KOPT-K1 (cell line): ENCODE measurements around the gene DLK1.

Experiments
- H3K27ac ChIP-seq: fragments of 200-600 bp; sonication (generic); 2 replicates; pipeline ENCODE4 v1.5.1; 2016; ENCODE audit warnings: antibody characterized with exemption, mild to moderate bottlenecking, low read depth, low read length; ENCODE audit not compliant: poor library complexity, severe bottlenecking
- H3K36me3 ChIP-seq: fragments of 200-600 bp; sonication (generic); 2 replicates; pipeline ENCODE4 v1.5.1; 2017; ENCODE audit warnings: antibody characterized with exemption, mild to moderate bottlenecking, low read length, moderate library complexity; ENCODE audit not compliant: insufficient read depth
- H3K9me3 ChIP-seq: fragments of 200-600 bp; sonication (generic); 2 replicates; pipeline ENCODE4 v1.5.1; 2017; ENCODE audit warnings: antibody characterized with exemption, low read length, mild to moderate bottlenecking; ENCODE audit not compliant: insufficient read depth, poor library complexity, severe bottlenecking

Gene DLK1

DNA sequence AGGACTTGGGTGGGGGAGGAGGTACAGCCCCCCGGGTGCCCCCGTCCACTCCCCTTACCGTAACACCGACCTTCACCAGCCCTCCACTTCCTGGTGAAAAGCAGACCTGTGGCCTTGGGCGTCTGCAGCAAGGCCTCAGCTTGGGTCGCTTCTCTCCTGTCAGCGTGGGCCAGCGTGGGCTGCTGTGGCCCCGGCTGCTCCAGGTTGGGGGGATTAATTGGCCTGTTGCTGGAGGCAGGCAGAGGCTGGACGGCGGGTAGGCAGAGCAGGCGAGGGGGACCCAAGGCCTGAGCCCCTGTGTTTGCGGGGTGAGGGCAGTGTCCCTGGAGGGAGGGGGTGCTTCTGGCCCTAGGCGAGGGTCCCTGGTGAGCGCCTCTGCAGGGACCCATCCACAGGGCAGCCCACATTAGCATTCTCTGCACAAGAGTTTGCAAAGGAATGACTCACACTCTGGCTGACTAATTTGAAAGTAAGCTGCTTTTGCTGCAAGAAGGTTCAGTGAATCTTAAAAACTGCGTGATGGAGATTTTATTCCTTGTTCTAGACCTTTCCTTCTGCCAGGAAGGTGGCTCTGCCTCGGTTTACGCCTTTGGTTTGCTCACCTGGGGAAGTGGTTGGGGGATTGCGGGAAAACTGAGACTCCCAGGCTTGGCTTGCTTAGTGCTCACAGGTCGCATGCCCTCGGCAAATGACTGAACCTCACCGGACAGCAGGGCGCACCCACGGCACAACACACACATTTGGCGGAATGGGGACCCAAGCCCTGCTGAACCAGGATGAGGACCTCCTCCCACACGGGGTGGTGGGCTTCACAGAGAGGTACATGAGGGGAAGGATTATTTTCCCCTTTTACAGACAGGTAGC lies 37.9 kb upstream of the DLK1 start:
- H3K36me3 ChIP-seq, result no peaks in the 10 kb centered on the region
- no peak overlapping the region for H3K27ac ChIP-seq
- no peaks in the 10 kb centered on the region for H3K9me3 ChIP-seq

DNA sequence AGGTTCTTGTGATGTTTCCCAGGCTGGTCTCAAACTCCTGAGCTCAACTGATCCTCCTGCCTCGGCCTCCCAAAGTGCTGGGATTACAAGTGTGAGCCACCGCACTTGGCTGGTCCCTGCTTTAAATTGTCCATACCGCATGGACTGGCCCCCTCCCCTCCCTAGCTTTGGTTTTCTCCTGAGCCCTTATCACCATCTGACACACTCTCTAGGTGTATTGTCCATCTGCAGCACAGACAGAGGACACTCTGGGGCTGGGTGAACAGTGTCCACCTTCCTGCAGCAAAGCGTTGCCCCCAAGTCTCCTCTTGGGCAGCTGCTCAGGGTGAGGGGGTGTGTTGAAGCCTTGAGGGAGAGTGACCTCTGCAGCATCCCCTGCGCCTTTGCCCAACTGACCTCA lies 36.0 kb upstream of the DLK1 start:
- H3K9me3 ChIP-seq, result no peaks in the 10 kb centered on the region
- H3K27ac ChIP-seq, result no peak overlapping the region
- H3K36me3 ChIP-seq, result no peaks in the 10 kb centered on the region

DNA sequence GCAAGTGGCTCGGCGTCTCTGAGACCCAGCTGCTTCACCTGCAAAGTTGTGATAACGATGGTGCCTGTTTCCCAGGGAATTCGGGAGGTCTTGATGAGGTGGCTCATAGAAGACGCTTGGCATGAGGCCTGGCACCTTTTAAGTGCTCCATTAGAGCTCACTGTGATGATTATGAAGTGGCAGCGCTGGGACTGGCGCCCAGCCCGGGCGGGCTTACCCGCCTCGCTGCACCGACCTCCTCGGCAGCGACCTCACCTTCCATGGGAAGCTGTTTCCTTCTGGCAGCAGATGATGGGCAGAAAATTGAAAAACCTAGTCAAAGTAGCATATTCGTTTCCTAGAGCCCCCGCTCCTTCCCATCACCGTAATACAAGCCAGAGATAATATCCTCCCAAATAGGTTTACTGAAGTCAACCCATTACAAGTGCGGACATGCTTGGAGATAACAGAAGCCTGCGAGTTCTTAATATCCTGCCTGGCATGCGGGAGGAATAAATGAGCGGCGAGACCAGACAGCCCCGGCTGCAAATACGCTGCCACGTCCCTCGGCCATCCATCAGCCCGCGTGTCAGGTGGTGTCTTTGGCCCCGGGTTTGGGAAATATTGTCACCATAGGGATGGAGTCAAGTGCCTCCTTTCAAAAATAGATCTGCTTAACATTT lies 35.2 kb upstream of the DLK1 start:
- Histone ChIP-seq H3K36me3 (no peaks in the 10 kb centered on the region), H3K27ac (no peak overlapping the region), H3K9me3 (no peaks in the 10 kb centered on the region)

DNA sequence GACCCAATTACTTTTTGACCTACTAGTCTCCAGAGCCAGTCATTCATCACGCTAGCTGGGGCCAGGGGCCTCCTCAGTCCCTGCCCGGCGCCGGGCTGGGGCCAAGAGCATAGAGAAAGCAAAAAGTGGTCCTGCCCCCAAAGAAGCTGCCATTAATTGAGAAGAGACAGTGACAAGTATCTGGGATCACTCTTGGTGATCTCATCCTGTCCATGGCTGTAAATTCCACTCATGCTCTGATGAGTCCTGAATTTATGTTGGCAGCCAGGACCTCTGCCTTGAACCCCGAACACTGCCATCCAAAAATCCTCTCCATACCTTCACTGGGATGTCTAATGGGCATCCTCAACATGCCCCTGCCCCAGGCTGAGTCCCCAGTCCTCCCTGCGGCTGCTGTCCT lies 34.4 kb upstream of the DLK1 start:
- Histone ChIP-seq H3K27ac (no peak overlapping the region), H3K36me3 (no peaks in the 10 kb centered on the region)

DNA sequence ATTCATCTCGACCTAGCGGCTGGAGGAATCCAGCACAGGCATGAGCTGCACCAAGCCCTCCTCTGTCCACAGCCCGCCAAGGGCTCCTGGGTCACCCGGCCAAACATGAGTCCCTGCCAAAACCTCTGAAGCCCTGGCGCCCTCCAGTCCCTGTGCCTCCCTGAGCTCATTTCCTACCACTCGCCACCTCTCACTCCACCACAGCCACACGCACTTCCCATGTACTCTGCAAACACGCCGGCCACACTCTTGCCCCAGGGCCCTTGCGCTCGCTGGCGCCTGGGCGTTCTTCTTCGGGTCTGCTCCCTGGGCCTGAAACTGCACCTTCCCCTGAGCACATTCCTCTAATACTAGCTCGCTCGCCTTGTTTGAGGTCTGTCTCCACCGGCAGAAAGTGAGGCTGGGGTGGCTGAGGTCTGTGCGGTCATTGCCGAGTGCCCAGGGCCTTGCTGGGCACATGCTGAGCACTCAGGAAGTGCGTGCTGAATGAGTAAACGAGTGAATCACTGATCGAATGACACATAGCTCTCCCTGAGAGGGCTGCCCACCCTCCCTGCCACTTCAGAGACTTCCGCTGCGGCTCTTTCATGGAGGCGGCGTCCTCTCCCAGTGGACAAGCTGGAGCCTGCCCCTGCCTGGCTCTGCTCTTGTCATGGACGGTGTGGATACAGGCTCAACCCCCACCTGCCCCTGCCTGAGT lies 33.7 kb upstream of the DLK1 start:
- Histone ChIP-seq H3K36me3 (no peaks in the 10 kb centered on the region), H3K27ac (no peak overlapping the region), H3K9me3 (no peaks in the 10 kb centered on the region)

More for the DNA sequence above, 34.4 kb upstream of the DLK1 start:
- no peaks in the 10 kb centered on the region for H3K9me3 ChIP-seq

DNA sequence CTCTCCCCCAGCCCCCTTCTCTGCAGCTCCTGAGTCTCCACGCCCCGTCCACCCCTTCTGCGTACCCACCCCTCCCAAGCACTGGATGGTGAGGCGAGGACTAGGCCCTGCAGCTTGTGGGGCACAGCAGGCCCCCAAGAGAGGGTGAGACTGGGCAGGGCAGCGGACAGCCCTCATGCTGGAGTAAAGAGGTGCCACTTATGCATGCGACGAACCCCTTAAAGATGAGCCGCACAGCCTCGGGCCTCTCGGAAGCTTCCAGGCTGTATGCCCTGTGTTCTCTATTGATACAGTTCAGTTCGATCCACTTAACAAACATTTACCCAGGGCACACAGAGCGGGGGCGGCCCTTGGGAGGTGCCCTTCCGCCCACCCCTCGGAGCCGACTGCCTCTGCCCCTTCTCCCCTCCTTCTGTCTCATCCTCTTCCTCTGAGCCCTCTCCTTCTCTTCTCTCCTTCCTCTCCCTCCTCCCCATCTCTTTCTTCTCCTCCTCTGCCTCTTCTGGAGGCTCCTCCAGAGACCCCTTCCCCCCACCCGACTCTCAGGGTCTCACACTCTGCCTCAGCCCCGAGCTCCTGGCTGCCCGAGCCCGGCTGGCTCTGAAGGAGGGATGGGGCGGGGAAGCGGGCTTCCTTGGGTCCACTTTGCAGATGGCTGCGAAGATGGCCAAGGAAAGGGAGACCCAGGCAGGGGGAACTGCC lies 32.7 kb upstream of the DLK1 start:
- no peaks in the 10 kb centered on the region for H3K36me3 ChIP-seq
- H3K9me3 ChIP-seq, result no peaks in the 10 kb centered on the region
- H3K27ac ChIP-seq, result no peak overlapping the region

DNA sequence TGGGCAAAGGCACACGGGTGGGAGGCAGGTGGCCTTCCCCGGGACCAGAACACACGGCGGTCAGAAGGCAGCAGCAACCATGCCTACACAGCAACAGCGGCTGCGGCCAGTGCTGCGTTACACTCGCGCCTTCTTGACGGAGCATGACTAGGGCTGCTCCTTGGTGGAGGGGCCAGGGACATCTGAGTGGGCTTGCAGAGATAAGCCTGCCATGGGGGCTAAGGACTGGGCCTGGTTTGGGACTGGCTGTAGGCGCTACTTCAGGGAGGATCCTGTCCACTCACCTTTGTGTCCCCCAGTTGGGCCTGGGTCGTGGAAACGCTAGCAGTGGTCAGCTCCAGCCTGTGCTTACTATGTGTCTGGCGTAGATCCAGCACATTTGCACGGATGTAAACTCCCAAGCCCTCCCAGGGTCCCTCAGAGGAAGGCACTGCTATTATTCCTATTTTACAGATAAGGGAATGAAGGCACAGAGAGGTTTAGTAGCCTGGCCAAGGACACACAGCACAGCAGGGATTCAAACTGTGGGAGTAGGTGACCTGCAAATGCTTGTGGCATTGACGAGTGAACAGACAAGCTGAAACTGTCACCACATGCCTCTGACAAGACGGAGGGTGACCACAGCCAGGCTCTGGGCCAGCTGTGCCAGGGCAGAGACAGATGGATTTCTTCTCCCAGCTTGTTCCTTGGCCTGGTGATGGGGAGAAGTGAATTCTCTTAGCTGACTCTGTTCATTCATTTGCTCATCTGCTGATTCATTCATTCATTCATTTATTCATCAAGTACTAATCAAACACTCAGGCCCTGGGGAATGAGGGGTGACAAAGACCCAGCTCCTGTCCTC lies 31.9 kb upstream of the DLK1 start:
- H3K9me3 ChIP-seq, result no peaks in the 10 kb centered on the region
- H3K27ac ChIP-seq, result no peak overlapping the region
- no peaks in the 10 kb centered on the region for H3K36me3 ChIP-seq

DNA sequence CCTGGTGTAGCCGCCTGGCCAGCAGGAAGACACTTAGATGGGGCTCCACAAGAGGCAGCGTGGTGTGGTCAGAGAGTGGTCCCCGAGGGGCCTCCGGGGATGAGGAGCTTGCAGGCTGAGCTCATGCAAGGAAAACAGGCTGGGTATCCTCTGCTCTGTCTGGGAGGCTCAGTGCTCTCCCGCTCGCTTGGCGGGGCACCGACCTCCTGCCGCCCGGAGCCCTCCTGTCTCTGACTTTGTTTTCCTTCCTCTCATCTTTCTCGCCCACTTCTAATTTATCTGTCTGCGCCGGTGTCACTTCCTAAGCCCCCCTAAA lies 31.3 kb upstream of the DLK1 start:
- H3K36me3 ChIP-seq, result no peaks in the 10 kb centered on the region
- H3K9me3 ChIP-seq, result no peaks in the 10 kb centered on the region
- no peak overlapping the region for H3K27ac ChIP-seq

DNA sequence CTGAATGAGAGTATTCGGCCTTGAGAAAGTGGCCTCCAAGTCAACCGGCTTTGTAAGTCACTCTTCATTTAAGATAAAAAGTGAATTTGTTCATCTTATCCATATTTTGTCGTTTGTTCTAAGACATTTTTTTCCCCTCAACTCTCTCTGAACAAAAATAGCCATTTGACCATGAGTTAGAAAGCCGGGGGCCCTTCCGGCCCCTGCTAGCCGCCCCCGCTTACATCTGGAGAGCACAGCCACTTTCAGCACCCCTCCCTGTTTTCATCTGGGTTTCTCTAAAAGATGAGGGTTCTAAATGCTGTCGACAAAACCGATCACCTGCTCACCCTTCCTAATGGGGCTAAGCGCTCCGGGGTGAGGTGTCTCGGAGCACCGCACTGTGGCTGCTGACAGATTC lies 30.7 kb upstream of the DLK1 start:
- H3K27ac ChIP-seq, result no peak overlapping the region
- H3K9me3 ChIP-seq, result no peaks in the 10 kb centered on the region
- H3K36me3 ChIP-seq, result no peaks in the 10 kb centered on the region

DNA sequence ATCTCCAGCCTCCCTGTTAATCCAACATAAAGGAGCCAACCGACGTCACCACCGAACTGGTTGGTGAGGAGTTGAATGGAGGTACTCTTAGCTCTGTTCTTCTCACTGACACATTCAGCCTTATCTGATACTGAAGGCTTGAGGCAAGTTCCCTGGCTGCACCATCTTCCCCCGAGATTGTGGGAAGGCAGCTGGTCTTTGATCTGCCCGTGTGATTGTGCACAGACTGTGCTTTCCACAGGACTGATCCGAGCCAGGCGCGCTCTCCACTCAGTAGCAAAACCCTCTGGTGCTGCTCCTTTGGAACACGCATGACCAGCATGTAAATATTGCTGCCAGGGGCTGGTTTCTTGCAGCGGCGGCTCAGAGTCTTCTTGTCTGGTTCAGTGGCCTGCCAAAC lies 30.1 kb upstream of the DLK1 start:
- no peaks in the 10 kb centered on the region for H3K9me3 ChIP-seq
- no peak overlapping the region for H3K27ac ChIP-seq
- no peaks in the 10 kb centered on the region for H3K36me3 ChIP-seq

DNA sequence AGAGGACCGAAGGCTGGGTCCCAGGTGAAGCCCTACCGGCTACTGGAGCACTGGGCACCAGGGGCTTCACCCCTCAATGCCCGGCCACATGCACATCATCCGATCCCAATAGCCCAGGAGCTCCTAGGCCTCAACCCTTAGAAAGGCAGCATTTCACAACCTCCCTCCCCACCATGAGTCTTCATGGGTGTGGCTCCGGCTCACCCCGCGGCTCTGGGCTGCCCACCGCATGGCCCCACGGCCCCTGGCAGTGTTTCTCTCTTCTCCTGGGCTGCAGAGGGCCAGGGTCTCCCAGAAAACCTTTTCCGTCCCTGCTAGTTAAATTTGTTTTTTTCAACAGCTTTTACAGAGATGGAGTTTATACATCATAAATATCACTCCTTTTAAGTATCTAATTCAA lies 28.6 kb upstream of the DLK1 start:
- H3K27ac ChIP-seq, result no peak overlapping the region
- no peaks in the 10 kb centered on the region for H3K36me3 ChIP-seq

DNA sequence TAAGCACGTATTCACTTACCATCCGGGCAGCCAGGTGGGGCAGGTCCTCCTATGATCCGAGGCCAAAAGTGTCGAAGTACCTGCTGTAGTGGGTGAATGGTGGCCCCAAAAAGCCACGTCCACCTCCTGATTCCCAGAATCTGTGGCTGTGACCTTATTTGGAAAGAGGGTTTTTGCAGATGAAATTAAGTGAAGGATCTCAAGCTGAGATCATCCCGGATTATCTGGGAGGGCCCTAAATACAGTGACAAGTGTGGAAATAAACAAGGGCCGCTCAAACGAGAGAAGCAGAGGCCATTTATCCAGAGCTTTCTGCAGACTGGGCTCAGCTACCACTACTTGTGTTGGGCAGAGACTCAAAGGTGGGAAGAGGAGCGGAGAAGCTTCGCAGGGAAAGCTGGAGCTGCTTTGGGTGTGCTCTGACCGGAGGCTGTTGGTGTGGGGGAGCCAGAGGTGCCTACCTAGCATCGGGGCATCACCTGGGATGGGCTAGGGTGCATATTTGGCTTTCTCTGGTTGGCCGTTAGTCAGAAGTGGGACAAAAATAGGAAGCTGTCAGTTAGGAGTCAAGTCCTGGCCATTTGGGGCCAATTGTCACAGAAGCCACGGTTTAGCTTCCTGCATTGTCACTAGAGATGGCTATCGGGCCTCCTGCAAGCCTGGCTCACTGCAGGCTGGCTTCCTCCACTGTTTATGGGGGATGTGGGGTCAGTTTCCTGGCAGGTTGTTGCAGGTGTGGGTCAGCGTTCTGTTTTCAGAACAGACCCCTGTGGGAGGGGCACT lies 27.8 kb upstream of the DLK1 start:
- no peaks in the 10 kb centered on the region for H3K36me3 ChIP-seq
- H3K27ac ChIP-seq, result no peak overlapping the region
- H3K9me3 ChIP-seq, result no peaks in the 10 kb centered on the region

More for the DNA sequence above, 28.6 kb upstream of the DLK1 start:
- no peaks in the 10 kb centered on the region for H3K9me3 ChIP-seq

DNA sequence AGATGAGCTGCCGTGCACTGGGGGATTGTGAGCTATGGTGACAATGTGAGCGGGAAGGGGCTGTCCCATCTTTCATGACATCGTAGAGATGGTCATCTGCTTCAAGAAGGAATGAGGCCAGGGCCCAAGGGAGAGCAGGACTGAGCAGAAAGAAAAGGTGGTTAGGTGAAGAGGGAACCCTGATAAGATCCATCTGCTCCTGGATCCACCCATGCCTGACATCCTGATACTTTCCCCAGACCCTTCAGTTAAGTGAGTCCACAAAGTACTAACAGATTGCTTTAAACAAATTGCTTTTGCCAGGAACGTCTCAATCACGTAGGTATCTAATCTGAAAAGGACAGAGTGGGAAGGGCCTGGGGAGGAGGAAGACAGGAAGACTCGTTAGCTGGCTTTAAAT lies 25.4 kb upstream of the DLK1 start:
- Histone ChIP-seq H3K9me3 (no peaks in the 10 kb centered on the region), H3K27ac (no peak overlapping the region), H3K36me3 (no peaks in the 10 kb centered on the region)

DNA sequence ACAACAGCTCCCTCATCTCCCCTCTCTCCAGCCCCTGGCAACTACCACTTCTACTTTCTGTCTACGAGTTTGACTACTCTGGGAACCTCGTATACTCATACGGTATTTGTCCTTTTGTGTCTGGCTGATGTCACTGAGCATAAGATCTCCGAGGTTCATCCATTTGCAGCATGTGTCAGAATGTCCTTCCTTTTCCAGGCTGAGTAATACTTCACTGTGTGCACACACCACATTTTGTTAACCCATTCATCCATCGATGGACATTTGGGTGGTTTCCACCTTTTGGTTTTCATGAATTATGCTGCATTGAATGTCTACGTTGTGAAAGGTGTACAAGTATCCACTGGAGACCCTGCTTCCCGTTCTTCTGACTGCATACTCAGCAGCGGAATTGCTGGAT lies 24.1 kb upstream of the DLK1 start:
- no peak overlapping the region for H3K27ac ChIP-seq
- H3K36me3 ChIP-seq, result no peaks in the 10 kb centered on the region
- H3K9me3 ChIP-seq, result no peaks in the 10 kb centered on the region
